Lower leg skin (tissue), 3 donors: ENCODE data around the gene CAPN2.

ENCODE experiments used
- CTCF ChIP-seq, 3 donors: fragments of 450-650 bp; IDR thresholded peaks; one replicate each; pipeline ENCODE4 v1.5.1; 2016; ENCODE audit warnings: antibody characterized with exemption in 3 of 3, mild to moderate bottlenecking in 3 of 3, moderate library complexity in 2 of 3
- POLR2A ChIP-seq, 2 donors: fragments of 450-650 bp; IDR thresholded peaks; one replicate each; pipeline ENCODE4 v1.6.1; 2016 to 2017; ENCODE audit warnings: antibody characterized with exemption in 2 of 2, mild to moderate bottlenecking in 1 of 2, moderate library complexity in 1 of 2

DNA sequence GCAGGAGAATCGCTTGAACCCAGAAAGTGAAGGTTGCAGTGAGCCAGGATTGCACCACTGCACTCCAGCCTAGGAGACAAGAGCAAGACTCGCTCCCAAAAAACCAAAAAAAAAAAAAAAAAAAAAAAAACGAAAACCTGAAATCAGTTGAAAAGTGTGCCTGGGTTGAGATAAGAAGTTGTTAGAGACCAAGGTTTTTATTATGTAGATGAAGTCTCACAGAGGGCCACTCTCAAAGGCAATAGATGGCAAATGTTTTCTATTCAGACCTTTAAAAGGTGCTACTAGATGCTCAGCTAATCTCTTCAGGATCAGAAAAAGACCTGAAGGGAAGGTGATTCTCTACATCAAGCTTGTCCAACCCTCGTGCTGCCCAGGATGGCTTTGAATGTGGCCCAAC is 17.6 kb downstream of the CAPN2 start:
- TF ChIP-seq CTCF (IDR thresholded peaks at IDR 0.05) (no peak), POLR2A (IDR thresholded peaks at IDR 0.05) (no peak)
